Stomach (tissue), 9 donors: ENCODE measurements around the gene SLIT1. TPM values are rescaled to one million over a fixed set of nuclear protein-coding genes. Genes with fewer than 3 reads are reported as not detected.

Source experiments
- DNase-seq, 2 donors: peaks; one replicate each; pipeline versions ENCODE4 v3.0.0 to v3.0.0-alpha.2; 2013 to 2019
- H3K27ac ChIP-seq, 5 donors: fragments of 200-600 bp in 4 of 5; sonication (generic) in 4 of 5; one replicate each; pipeline ENCODE4 v1.5.1; 2013 to 2019; ENCODE audit warnings: mild to moderate bottlenecking in 1 of 5, moderate library complexity in 1 of 5
- H3K27me3 ChIP-seq, 3 donors: fragments of 200-600 bp; sonication (generic); one replicate each; pipeline ENCODE4 v1.5.1; 2017 to 2019; ENCODE audit warnings: mixed run types in 1 of 3
- H3K36me3 ChIP-seq, 4 donors: fragments of 200-600 bp; sonication (generic); 1 replicate in 3 of 4; 2 replicates in 1 of 4; pipeline ENCODE4 v1.5.1; 2016 to 2019
- H3K4me1 ChIP-seq, 4 donors: fragments of 200-600 bp; sonication (generic); one replicate each; pipeline ENCODE4 v1.5.1; 2016 to 2019
- H3K4me3 ChIP-seq, 4 donors: fragments of 200-600 bp; sonication (generic) in 3 of 4; one replicate each; pipeline ENCODE4 v1.5.1; 2016 to 2019; ENCODE audit warnings: mild to moderate bottlenecking in 1 of 4
- H3K9me3 ChIP-seq, 4 donors: fragments of 200-600 bp; sonication (generic); one replicate each; pipeline ENCODE4 v1.5.1; 2016 to 2019
- EP300 ChIP-seq: sonication (generic); formaldehyde crosslinking; IDR thresholded peaks from one replicate; pipeline ENCODE4 v1.6.1; 2017; ENCODE audit warnings: antibody characterized with exemption
- POLR2A ChIP-seq, 4 donors: fragments of 450-650 bp; IDR thresholded peaks; one replicate each; pipeline ENCODE4 v1.6.1; 2016; ENCODE audit warnings: antibody characterized with exemption in 4 of 4, control low read depth in 2 of 4, mild to moderate bottlenecking in 1 of 4, moderate library complexity in 1 of 4
- POLR2AphosphoS5 ChIP-seq, 3 donors: sonication (generic); formaldehyde crosslinking; IDR thresholded peaks; one replicate each; pipeline ENCODE4 v1.6.1; 2016; ENCODE audit warnings: antibody characterized with exemption in 3 of 3
- WGBS, 5 donors: extraction: QIAGEN DNeasy Blood & Tissue Kit in 3 of 5; methylation state at CpG; one replicate each; pipeline versions ENCODE4 v1.1.5 to v1.1.7; 2013 to 2018; 5-methylcytosine and 5-hydroxymethylcytosine counted together
- intact Hi-C: fragments of 100-400 bp; cut with DNase I; formaldehyde crosslinking; loops from one replicate; pipeline ENCODE4 v1.15.1; 2023; ENCODE audit warnings: low total_unique reads
- polyA plus RNA-seq, 3 donors: library from polyadenylated mRNA; stranded (reverse); fragments of 200-250 nt; gene quantifications; one replicate each; pipeline ENCODE4 v1.2.3, GENCODE V29; 2013
- total RNA-seq, 5 donors: library from RNA; depleted of rRNA; stranded (reverse); fragments of >200 nt; gene quantifications; one replicate each; pipeline versions ENCODE4 v1.1.0 to v1.2.3, GENCODE V29; 2014 to 2016
- TF ChIP-seq, protein P1 (sequence below), 7 experiments: fragments of 450-650 bp in 4 of 7; fragments of 200-600 bp in 3 of 7; sonication (generic) in 3 of 7; IDR thresholded peaks; one replicate each; pipeline ENCODE4 v1.5.1; 2016 to 2019; ENCODE audit warnings: antibody characterized with exemption in 7 of 7, control low read depth in 2 of 7, mild to moderate bottlenecking in 1 of 7
- donor health status: healthy with polysubstance abuse.
- donor health status: Bipolar disorder and iron deficiency.
- donor health status: healthy.

SLIT1 gene
- total and polyA plus RNA-seq, 8 donors: under 0.01 to 6.1 (median 0.44) TPM

DNA sequence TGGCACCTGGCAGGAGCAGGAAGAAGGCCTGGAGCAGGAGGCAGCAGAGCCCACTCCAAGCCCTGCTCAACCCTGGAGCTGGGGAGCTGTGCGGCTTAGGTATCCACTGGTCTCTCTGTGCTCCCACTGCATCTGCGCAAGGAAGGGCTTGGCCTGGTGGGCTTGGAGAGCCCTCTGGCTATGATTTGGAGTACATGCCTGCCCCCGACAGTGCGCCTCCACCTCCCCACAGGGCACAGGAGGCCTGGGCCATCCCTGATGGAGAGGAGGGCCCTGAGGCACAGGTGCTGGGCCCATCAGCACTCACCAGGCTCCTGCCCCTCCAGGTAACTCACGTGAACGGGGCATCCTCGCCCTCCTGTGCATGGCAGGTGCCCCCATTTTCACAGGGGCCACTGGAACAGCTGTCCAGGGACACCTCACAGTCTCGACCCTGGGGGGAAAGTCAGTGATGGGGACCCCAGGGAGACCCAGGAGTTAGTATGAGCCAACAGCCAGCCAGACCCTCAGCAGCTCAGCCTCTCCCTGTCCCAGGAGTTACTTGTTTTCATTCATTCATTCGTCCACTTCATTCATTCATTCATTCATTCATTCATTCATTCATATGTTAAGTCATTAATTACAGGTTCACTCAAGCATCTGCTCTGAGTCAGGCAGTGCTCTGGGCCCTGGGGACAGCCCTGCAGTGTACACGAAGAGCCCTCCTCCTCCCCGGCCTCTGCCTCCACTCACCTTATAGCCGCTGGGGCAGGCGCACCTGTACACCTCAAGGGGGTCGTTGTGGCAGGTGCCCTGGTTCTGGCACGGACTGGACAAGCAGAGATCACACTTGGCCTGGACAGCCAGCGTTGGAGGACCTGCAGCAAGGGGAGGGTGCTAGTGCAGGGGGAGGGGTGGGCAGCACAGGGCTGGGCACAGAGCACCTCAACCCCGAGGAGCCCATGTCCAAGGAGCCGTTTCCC lies 167.2 kb downstream of the SLIT1 start:
- H3K4me1 ChIP-seq: peaks cover 7 to 23% (median 15%) of the 10 kb centered on the region in 4 donors
- H3K9me3 ChIP-seq: no peaks in the 10 kb centered on the region
- intact Hi-C loops: no loop called here
- H3K4me3 ChIP-seq: no peak overlapping the region
- no peaks in the 10 kb centered on the region for H3K36me3 ChIP-seq
- WGBS, 5 donors: 80 to 90% (median 89%) methylated on average over 12 to 18 of the region's 18 CpGs
- TF ChIP-seq, protein P1, sequence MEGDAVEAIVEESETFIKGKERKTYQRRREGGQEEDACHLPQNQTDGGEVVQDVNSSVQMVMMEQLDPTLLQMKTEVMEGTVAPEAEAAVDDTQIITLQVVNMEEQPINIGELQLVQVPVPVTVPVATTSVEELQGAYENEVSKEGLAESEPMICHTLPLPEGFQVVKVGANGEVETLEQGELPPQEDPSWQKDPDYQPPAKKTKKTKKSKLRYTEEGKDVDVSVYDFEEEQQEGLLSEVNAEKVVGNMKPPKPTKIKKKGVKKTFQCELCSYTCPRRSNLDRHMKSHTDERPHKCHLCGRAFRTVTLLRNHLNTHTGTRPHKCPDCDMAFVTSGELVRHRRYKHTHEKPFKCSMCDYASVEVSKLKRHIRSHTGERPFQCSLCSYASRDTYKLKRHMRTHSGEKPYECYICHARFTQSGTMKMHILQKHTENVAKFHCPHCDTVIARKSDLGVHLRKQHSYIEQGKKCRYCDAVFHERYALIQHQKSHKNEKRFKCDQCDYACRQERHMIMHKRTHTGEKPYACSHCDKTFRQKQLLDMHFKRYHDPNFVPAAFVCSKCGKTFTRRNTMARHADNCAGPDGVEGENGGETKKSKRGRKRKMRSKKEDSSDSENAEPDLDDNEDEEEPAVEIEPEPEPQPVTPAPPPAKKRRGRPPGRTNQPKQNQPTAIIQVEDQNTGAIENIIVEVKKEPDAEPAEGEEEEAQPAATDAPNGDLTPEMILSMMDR (IDR thresholded peaks at IDR 0.05): no peak
- TF ChIP-seq POLR2AphosphoS5 (IDR thresholded peaks at IDR 0.05) (no peak), EP300 (no peak), POLR2A (IDR thresholded peaks at IDR 0.05) (no peak)
- H3K27ac ChIP-seq: no peak overlapping the region
- H3K27me3 ChIP-seq: no peaks in the 10 kb centered on the region
- DNase-seq: no peak

- no peaks in the 10 kb centered on the region for H3K36me3 ChIP-seq
- H3K27ac ChIP-seq: no peak overlapping the region
- H3K9me3 ChIP-seq: no peaks in the 10 kb centered on the region
- TF ChIP-seq POLR2A (IDR thresholded peaks at IDR 0.05) (no peak), EP300 (no peak), POLR2AphosphoS5 (IDR thresholded peaks at IDR 0.05) (no peak)
- TF ChIP-seq, protein P1 (IDR thresholded peaks at IDR 0.05): no peak
- intact Hi-C loops: no loop called here
- no peak overlapping the region for H3K4me3 ChIP-seq
- peaks cover 6 to 22% (median 13%) of the 10 kb centered on the region in 4 donors for H3K4me1 ChIP-seq
- no peaks in the 10 kb centered on the region for H3K27me3 ChIP-seq
- no peak for DNase-seq
- 88 to 96% (median 92%) methylated on average over 4 to 5 of the region's 5 CpGs for WGBS, 5 donors
These were observed 168.3 kb downstream of the SLIT1 start for GRCh38 chr10:97017474-97017903.

DNA sequence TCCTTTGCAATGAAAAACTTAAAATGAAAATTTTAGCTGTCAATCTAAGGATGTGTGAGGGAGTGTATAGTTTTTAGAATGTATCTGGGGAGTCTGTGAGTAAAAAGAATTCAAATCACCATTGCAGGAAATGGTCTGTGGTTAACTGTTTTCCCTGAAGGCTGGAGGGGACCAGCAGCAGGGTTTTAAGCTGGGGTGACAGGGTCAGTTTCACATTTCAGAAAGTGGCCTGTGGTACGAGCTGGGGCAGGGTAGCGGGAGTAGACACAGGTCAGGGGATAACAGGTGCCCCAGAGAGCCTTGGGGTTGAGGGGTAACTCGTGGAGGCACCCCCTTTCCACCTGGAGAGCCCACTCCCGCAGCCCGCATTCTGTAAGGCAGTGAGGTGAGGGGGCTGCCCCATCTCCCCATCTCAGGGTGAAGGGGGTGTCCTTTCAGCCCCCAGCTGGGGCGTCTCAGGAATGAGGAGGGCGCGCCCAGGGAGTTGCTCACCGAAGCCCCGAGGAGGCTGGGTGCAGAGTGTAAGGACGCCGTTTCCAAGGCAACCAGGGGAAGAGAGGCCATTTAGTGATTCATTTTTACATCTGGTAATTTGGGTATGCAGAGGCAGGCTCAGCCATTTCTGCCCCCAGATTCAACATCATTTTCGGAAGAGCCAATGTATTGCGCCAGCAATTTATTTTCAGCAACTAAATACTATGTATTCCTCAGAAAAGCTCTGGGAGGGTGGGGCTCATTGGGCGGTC lies 168.9 kb downstream of the SLIT1 start:
- no peak overlapping the region for H3K4me3 ChIP-seq
- no peak for DNase-seq
- H3K9me3 ChIP-seq: no peaks in the 10 kb centered on the region
- TF ChIP-seq, protein P1 (IDR thresholded peaks at IDR 0.05): no peak
- TF ChIP-seq EP300 (no peak), POLR2AphosphoS5 (IDR thresholded peaks at IDR 0.05) (no peak)
- H3K27ac ChIP-seq: no peak overlapping the region
- intact Hi-C loops: no loop called here
- H3K4me1 ChIP-seq: peaks cover 6 to 22% (median 13%) of the 10 kb centered on the region in 4 donors
- no peaks in the 10 kb centered on the region for H3K27me3 ChIP-seq
- H3K36me3 ChIP-seq: no peaks in the 10 kb centered on the region
- 74 to 80% (median 76%) methylated on average over 11 to 15 of the region's 15 CpGs for WGBS, 5 donors

DNA sequence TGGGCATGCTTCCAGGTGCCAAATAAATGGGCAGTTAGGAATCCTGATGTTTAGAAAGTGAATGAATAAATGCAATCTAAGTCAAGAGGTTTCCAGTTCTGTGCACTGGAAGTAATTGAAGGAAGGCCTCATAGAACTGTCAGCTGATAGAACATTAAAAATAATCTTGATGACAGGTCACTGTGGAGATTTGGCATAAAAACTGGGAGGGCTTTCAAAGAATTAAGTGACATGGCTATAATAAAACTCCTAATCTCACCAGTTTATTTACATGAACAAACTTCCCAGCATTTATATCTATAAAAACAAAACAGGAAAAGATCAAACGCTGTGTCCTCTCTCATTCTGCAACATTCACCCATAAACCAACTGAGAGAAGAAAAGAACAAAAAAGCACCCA lies 170.5 kb downstream of the SLIT1 start:
- H3K4me3 ChIP-seq: no peak overlapping the region
- 22 to 69% (median 41%) methylated on average over 1 of the region's 1 CpG for WGBS, 5 donors
- peaks cover 1 to 5% (median 2%) of the 10 kb centered on the region in 4 donors for H3K4me1 ChIP-seq
- no peak overlapping the region for H3K27ac ChIP-seq
- no peak for TF ChIP-seq POLR2AphosphoS5 (IDR thresholded peaks at IDR 0.05)
- TF ChIP-seq, protein P1 (IDR thresholded peaks at IDR 0.05): no peak
- no peak for TF ChIP-seq POLR2A (IDR thresholded peaks at IDR 0.05)
- TF ChIP-seq EP300: no peak
- no peak for DNase-seq
- intact Hi-C loops: no loop called here
- no peaks in the 10 kb centered on the region for H3K27me3 ChIP-seq
- H3K9me3 ChIP-seq: no peaks in the 10 kb centered on the region
- H3K36me3 ChIP-seq: no peaks in the 10 kb centered on the region
